NCI-H1436 treated with DMSO at 0.1 percent for 48 hours (cell line): ENCODE data around the gene LCNL1.
A peak's percentile ranks its signal among the peaks of the same experiment; 100 is the strongest.

Source experiments
- DNase-seq: peaks from one replicate; lab custom pipeline; 2025; lab: John Stamatoyannopoulos, UW

The LCNL1 gene

GRCh38 chr9:136982232-136983051 is at the start of gene LCNL1:
LCNL1 (plus strand) TSS chr9:136982993; CDS start chr9:136983587, 594 bp downstream.
- no peak for DNase-seq

DNA sequence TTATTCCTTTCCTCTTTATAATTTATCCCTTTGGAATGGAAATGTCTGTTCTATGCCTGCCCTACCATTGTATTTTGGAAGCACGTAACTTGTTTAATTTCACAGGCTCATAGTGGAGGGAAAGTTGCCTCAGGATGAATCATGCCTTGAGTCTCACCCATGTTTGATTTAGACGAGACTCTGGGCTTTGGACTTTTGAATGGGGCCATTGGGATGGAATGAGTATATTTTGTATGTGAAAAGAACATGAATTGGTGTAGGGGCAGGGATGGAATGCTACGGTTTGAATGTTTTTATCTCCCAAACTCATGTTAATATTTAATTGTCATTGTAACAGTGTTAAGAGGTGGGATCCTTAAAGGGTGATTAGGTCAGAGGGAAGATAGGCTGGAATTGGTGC is 48.5 kb upstream of the LCNL1 start:
- no peak for DNase-seq

- no peak for DNase-seq
These were observed 47.1 kb upstream of the LCNL1 start for GRCh38 chr9:136935651-136936050.

GRCh38 chr9:136936645-136937170 is 46.1 kb upstream of the LCNL1 start:
- DNase-seq = no peak

GRCh38 chr9:136937186-136938001 is 45.4 kb upstream of the LCNL1 start:
- no peak for DNase-seq

DNA sequence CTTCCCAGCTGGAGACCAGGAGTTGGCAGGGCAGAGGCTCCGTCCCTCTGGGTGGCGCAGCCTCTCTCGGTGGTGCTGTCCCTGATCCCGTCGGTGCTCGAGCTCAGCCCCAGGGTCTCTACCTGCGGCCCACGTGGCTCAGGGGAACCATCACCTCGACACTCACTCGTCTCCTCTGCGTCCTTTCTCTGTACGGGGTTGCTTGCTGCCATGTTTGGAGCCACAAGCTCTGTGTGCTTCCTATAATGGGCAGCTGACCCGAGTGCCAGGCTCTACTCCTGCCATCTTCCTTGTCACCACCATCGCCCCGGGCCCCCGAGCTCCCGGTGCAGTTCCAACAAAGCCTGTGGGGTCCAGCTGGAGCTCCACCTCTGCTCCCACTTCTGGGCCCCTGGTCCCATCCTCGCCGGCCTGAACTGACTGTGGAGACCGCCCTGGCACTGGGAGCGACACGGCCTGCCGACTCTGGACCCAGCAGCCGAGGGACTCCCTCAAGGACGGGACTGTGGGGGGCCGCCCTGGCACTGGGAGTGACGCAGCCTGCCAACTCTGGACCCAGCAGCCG is 43.3 kb upstream of the LCNL1 start:
- no peak for DNase-seq

- no peak for DNase-seq
These were observed 42.7 kb upstream of the LCNL1 start for GRCh38 chr9:136939996-136940525.

DNA sequence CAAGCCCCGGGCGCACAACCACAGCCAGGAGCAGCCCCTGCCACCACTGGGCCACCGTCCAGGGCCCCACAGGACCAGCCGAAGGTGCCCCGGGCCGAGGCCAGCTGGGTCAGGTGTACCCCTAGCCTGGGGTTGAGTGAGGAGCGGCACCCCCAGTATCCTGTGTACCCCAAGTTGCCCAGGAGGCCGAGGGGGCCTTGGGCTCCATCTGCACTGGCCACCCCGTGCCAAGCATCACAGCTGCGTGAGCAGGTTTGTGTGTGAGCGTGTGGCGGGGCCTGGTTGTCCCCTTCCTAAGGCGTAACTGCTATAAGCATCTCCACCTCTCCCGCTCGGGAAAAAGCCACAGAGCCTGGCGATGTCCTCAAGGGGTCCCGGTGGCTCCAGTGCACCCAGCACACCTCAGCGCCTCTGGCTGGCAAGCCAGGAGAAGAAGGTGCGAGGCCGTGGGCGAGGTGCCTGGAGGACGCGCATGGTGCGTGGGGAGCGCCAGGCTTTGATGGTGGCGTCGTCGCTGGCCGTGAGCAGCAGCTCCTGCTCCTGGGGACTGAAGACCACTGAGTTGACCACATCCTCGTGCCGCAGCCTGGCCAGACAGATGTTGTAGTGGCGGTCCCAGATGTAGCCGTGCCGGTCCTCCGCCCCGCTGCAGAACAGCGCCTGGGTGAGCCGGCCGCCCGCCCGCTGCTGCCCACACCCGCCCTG is 42.1 kb upstream of the LCNL1 start:
- DNase-seq = no peak

- no peak for DNase-seq
These were observed 41.3 kb upstream of the LCNL1 start for GRCh38 chr9:136941231-136942111.

GRCh38 chr9:136942112-136942880 is 40.5 kb upstream of the LCNL1 start:
- DNase-seq = no peak

- DNase-seq = no peak
These were observed 39.9 kb upstream of the LCNL1 start for GRCh38 chr9:136942881-136943230.

DNA sequence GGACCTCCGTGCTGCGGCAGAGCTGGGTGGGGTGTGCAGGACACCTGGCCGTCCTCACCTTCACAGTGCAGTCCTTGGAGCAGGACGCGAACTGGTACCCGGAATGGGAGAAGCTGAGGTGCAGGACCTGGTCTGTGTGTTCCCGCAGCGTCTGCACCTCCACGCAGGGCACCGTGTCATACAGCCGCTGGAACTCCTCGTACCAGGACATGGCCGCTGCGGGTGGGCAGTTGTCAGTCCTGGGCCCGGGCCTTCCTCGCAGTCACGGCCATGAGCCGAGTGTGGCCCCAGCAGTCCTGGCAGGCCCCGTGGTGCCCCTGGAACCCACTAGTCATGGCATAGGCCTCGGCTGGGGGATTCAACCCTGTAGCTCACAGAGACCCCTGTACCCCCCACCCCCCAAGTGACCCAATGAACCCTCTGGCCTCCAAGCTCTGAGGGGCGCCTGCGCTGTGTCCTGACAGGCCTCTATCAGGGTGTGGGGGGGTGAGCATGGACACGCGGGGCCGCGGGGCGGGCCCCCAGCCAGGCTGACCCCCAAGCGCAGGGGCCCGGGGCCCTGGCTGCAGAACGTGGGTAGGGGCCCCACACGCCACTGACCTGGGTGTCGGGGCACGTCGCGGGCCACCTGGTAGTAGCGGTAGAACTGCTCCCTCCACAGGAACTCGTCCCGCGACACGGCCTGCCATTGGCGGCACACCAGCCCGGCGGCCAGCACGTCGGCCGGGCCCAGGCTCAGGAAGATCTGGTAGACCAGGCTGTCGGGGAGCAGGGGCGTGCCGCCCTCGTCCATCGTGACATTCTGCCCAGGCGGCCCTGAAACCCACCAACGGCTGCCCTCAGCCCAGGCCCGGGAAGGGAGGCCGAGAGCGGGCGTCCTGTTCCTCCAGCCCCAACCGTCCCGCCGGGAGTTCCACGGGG is 39.2 kb upstream of the LCNL1 start:
- no peak for DNase-seq

DNA sequence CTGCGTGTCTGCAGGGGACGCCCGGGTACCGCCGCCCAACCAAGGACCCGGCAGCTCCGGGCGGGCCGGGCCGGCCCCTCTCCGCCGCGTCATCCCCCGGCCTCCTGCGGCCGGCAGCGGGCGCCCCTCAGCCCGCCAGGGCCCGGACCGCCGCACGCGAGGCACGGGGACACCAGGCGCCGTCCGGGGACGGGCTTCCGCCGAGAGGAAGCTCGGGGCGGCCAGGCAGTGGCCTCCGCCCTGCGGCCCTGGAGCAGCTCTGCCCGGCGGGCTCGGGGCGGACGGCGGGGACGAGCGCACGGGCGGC is 38.6 kb upstream of the LCNL1 start:
- DNase-seq = no peak

- peak; percentile 75 for DNase-seq
These were observed 38.1 kb upstream of the LCNL1 start, which contains the start of the genes C8G and FBXW5 for GRCh38 chr9:136944519-136945332. C8G (plus strand) TSS chr9:136945243; CDS start chr9:136945321, 78 bp downstream. FBXW5 (minus strand) TSS chr9:136944738; CDS start chr9:136944083, 655 bp downstream.

DNA sequence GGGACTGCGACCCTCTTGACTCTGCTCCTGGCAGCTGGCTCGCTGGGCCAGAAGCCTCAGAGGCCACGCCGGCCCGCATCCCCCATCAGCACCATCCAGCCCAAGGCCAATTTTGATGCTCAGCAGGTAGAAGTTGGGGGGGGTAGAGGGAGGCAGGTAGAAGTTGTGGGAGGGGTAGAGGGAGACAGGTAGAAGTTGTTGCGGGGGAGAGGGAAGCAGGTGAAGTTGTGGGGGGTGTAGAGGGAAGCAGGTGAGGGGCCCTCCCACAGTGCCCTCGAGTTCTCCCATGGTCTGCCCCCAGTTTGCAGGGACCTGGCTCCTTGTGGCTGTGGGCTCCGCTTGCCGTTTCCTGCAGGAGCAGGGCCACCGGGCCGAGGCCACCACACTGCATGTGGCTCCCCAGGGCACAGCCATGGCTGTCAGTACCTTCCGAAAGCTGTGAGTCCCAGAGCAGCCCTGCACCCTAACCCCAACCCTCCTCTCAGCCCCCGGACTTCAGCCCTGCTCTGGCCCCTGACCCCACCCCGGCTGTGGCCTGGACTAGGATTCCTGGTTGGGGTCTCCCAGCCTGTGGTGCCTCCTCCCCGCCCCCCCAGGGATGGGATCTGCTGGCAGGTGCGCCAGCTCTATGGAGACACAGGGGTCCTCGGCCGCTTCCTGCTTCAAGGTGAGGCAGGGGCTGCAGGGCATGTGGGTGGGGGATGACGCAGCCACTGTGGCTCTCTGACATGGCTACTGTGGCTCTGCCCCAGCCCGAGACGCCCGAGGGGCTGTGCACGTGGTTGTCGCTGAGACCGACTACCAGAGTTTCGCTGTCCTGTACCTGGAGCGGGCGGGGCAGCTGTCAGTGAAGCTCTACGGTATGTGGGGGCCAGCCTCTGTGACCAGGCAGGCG is 37.2 kb upstream of the LCNL1 start:
- DNase-seq = no peak

GRCh38 chr9:136946228-136947027 is 36.4 kb upstream of the LCNL1 start:
- no peak for DNase-seq
